Gastrocnemius medialis (tissue), 4 donors: Measurements from ENCODE around the gene GOPC. TPM values are rescaled to one million over a fixed set of nuclear protein-coding genes. Genes with fewer than 3 reads are reported as not detected.

Experiments used
- ATAC-seq, 2 donors: fragments of 150-250 bp; one replicate each; pipeline ENCODE4 v1.9.1; 2016
- DNase-seq, 2 donors: peaks; one replicate each; pipeline ENCODE4 v3.0.0-alpha.2; 2019
- H3K27ac ChIP-seq, 4 donors: fragments of 200-600 bp; sonication (generic); 1 replicate in 1 of 4; 2 replicates in 3 of 4; pipeline ENCODE4 v1.5.1; 2016 to 2018; ENCODE audit warnings: mild to moderate bottlenecking in 2 of 4, moderate library complexity in 1 of 4
- H3K27me3 ChIP-seq, 3 donors: fragments of 200-600 bp; sonication (generic) in 2 of 3; 1 replicate in 1 of 3; 2 replicates in 2 of 3; pipeline versions ENCODE4 v1.5.1 to v1.6.0; 2016 to 2019; ENCODE audit warnings: mild to moderate bottlenecking in 1 of 3, moderate library complexity in 1 of 3
- H3K36me3 ChIP-seq, 2 donors: fragments of 200-600 bp; sonication (generic) in 1 of 2; one replicate each; pipeline ENCODE4 v1.5.1; 2017 to 2018
- H3K4me1 ChIP-seq, 2 donors: fragments of 200-600 bp; sonication (generic) in 1 of 2; one replicate each; pipeline ENCODE4 v1.5.1; 2016 to 2017; ENCODE audit warnings: mild to moderate bottlenecking in 2 of 2
- H3K4me3 ChIP-seq, 4 donors: fragments of 200-600 bp; sonication (generic) in 3 of 4; 1 replicate in 1 of 4; 2 replicates in 3 of 4; pipeline ENCODE4 v1.5.1; 2016 to 2019; ENCODE audit warnings: mild to moderate bottlenecking in 2 of 4
- H3K9me3 ChIP-seq, 3 donors: fragments of 200-600 bp; sonication (generic) in 2 of 3; 1 replicate in 1 of 3; 2 replicates in 2 of 3; pipeline ENCODE4 v1.5.1; 2016 to 2019
- CTCF ChIP-seq, 5 experiments: fragments of 450-650 bp in 3 of 5; fragments of 200-600 bp in 2 of 5; sonication (generic) in 2 of 5; IDR thresholded peaks in 4 of 5; conservative IDR thresholded peaks in 1 of 5; 1 replicate in 4 of 5; 2 replicates in 1 of 5; pipeline ENCODE4 v1.5.1; 2016 to 2019; ENCODE audit warnings: antibody characterized with exemption in 5 of 5, mild to moderate bottlenecking in 3 of 5, moderate library complexity in 3 of 5
- POLR2A ChIP-seq, 2 donors: fragments of 450-650 bp; IDR thresholded peaks; one replicate each; pipeline ENCODE4 v1.6.1; 2017; ENCODE audit warnings: antibody characterized with exemption in 2 of 2, mild to moderate bottlenecking in 2 of 2, moderate library complexity in 2 of 2
- in situ Hi-C, 4 donors: fragments of 200-750 bp; cut with MboI; loops; one replicate each; pipeline versions ENCODE4 v1.15.0 to v1.8.0; 2017; ENCODE audit warnings: low sequenced_read_pairs in 4 of 4
- intact Hi-C: fragments of 100-400 bp; cut with DNase I; formaldehyde crosslinking; loops from one replicate; pipeline ENCODE4 v1.15.1; 2023; ENCODE audit warnings: low total_unique reads
- total RNA-seq, 4 donors: library from RNA; depleted of rRNA; stranded (reverse); fragments of >200 nt; gene quantifications; one replicate each; pipeline versions ENCODE4 v1.1.0 to v1.2.3, GENCODE V29; 2016

The GOPC gene
- total RNA-seq, 4 donors from 2014 or later: 12.0 to 19.3 (median 13.6) TPM

- in situ Hi-C loops: loop anchor here (5.0 to 25.0 kb wide), 4 partner anchors 103 to 563 kb away; no protein-coding TSS in a partner anchor
- ATAC-seq: no peak
- intact Hi-C loops: no loop called here
- Histone ChIP-seq H3K36me3 (no peaks in the 10 kb centered on the region), H3K27me3 (no peaks in the 10 kb centered on the region), H3K4me1 (peaks cover 17 to 23% of the 10 kb centered on the region in 2 donors), H3K4me3 (no peak overlapping the region), H3K9me3 (no peaks in the 10 kb centered on the region), H3K27ac (peak overlapping the region in 1 of 4 donors; percentile 23)
- TF ChIP-seq CTCF (IDR thresholded peaks at IDR 0.05 in 4 of 5, conservative IDR thresholded peaks at IDR 0.05 in 1 of 5) (no peak), POLR2A (IDR thresholded peaks at IDR 0.05) (no peak)
- DNase-seq: no peak
These were observed 51.6 kb downstream of the GOPC start for GRCh38 chr6:117550618-117551242.

GRCh38 chr6:117550078-117550600 lies 52.2 kb downstream of the GOPC start:
- Histone ChIP-seq H3K27ac (peak overlapping the region in 3 of 4 donors; percentile 15 to 78 (median 19)), H3K4me1 (peaks cover 17 to 24% of the 10 kb centered on the region in 2 donors), H3K36me3 (no peaks in the 10 kb centered on the region), H3K27me3 (no peaks in the 10 kb centered on the region), H3K9me3 (no peaks in the 10 kb centered on the region), H3K4me3 (no peak overlapping the region)
- intact Hi-C loops (no loop called here), in situ Hi-C loops (loop anchor here (5.0 to 25.0 kb wide), 4 partner anchors 103 to 563 kb away; no protein-coding TSS in a partner anchor)
- no peak for DNase-seq
- no peak for ATAC-seq
- TF ChIP-seq CTCF (IDR thresholded peaks at IDR 0.05 in 4 of 5, conservative IDR thresholded peaks at IDR 0.05 in 1 of 5) (no peak), POLR2A (IDR thresholded peaks at IDR 0.05) (no peak)

- TF ChIP-seq POLR2A (IDR thresholded peaks at IDR 0.05): no peak
- TF ChIP-seq CTCF (IDR thresholded peaks at IDR 0.05 in 4 of 5, conservative IDR thresholded peaks at IDR 0.05 in 1 of 5): no peak
- intact Hi-C loops: loop anchor here (5.0 kb wide), 2 partner anchors 53 to 572 kb away; partner anchors contain the start of gene GOPC
- ATAC-seq: no peak
- Histone ChIP-seq H3K4me1 (peaks cover 20 to 23% of the 10 kb centered on the region in 2 donors), H3K27me3 (no peaks in the 10 kb centered on the region), H3K4me3 (no peak overlapping the region), H3K36me3 (no peaks in the 10 kb centered on the region), H3K9me3 (no peaks in the 10 kb centered on the region), H3K27ac (peak overlapping the region; percentile 0 to 78 (median 17))
- no peak for DNase-seq
- in situ Hi-C loops: loop anchor here (5.0 to 25.0 kb wide), 4 partner anchors 102 to 562 kb away; no protein-coding TSS in a partner anchor
These were observed 52.7 kb downstream of the GOPC start for GRCh38 chr6:117549611-117550010.

- no peak for ATAC-seq
- no peaks in the 10 kb centered on the region for H3K9me3 ChIP-seq
- H3K4me3 ChIP-seq: peak overlapping the region in 3 of 4 donors; percentile 57 to 71 (median 70)
- intact Hi-C loops (loop anchor here (5.0 kb wide), 2 partner anchors 53 to 572 kb away; partner anchors contain the start of gene GOPC), in situ Hi-C loops (no loop called here)
- TF ChIP-seq CTCF (IDR thresholded peaks at IDR 0.05 in 4 of 5, conservative IDR thresholded peaks at IDR 0.05 in 1 of 5): no peak
- TF ChIP-seq POLR2A (IDR thresholded peaks at IDR 0.05): no peak
- peaks cover 20 to 23% of the 10 kb centered on the region in 2 donors for H3K4me1 ChIP-seq
- no peak for DNase-seq
- H3K36me3 ChIP-seq: no peaks in the 10 kb centered on the region
- peak overlapping the region; percentile 78 to 88 (median 84) for H3K27ac ChIP-seq
- no peaks in the 10 kb centered on the region for H3K27me3 ChIP-seq
These were observed 53.5 kb downstream of the GOPC start for GRCh38 chr6:117548797-117549301.
